NCI-H82 treated with DMSO at 0.1 percent for 48 hours (cell line): ENCODE results near the gene FCAR.
"Not testable (repeated sequence)": the region's sequence is repeated elsewhere in the genome, so short reads cannot be mapped to it uniquely, and the experiment has no call there.

ENCODE experiments used
- DNase-seq: peaks from one replicate; lab custom pipeline; 2025; ENCODE audit not compliant: unreplicated experiment; lab: John Stamatoyannopoulos, UW

Gene FCAR

GRCh38 chr19:54893406-54893805 lies 19.4 kb downstream of the FCAR start:
- DNase-seq: no peak

- not testable (repeated sequence) for DNase-seq
Observed at GRCh38 chr19:54894106-54894505, 20.1 kb downstream of the FCAR start.

DNA sequence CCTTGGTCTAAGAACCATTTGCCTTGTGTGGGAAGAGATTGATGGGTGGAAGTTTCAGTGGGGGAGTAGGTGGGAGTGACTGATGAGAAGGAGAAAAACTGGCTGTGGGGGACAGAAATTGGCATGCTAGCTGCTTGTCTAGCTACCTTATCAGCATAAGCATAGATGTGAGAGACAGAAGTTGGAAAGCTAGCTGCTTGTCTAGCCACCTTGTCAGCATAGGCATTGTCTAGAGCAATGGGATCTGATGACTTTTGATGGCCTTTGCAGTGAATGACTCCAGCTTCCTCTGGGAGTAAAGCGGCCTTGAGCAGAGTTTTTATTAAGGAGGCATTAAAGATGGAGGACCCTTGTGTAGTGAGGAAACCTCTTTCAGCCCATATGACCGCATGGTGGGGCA lies 22.0 kb downstream of the FCAR start:
- DNase-seq: no peak

DNA sequence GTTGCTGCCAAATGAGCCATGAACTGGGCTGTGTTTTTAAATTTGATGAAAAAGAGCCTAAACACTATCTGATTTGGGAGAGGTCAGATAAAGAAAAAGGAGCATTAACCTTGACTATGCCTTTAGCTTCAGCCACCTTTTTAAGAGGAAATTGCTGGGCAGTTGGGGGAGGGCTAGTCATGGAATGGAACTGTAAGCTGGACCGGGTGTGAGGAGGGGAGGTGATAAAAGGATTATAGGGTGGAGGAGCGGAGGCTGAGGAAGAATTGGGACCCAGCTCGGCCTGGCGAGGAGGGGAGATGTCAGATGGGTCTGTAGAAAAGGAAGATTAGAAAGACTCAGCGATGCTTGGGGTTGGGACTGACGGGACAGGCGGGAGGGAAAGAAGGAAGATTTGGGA lies 24.6 kb downstream of the FCAR start:
- DNase-seq: not testable (repeated sequence)

- DNase-seq: not testable (repeated sequence)
Observed at GRCh38 chr19:54899646-54900045, 25.6 kb downstream of the FCAR start.

GRCh38 chr19:54901153-54901552 lies 27.1 kb downstream of the FCAR start:
- not testable (repeated sequence) for DNase-seq

GRCh38 chr19:54902061-54902460 lies 28.0 kb downstream of the FCAR start:
- DNase-seq: no peak

- DNase-seq: no peak
Observed at GRCh38 chr19:54903303-54903702, 29.3 kb downstream of the FCAR start.

DNA sequence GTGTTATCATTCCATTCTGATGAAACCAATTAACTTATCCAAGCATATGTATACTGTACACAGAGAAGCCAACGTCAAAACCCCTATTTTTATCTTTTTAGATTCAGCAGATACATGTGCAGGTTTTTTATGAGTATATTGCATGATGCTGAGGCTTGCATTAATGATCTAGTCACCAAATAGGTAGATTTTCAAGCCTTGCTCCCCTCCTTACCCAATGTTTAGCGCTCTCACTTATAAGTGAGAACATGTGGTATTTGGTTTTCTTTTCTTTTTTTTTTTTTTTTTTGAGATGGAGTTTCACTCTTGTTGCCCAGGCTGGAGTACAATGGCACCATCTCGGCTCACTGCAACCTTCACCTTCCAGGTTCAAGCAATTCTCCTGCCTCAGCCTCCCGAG lies 30.2 kb downstream of the FCAR start:
- not testable (repeated sequence) for DNase-seq

DNA sequence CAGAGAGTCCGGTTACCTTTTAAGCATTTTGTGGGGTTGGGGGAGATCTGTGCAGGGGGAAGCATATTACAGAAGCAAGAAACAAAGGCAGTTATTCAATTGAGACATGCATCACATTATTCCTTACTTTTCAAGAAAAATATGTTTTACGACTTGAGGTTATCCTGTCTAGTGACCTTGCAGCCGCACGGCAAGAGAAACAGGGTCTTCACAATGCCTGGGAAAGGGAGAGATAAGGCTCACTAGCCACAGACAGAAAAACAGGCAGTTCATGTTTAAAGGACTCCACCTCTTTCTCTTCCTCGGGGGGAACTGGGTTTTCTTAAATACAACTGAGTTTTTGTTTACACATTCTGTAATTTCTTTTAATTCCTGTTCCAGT lies 31.4 kb downstream of the FCAR start:
- no peak for DNase-seq

GRCh38 chr19:54905803-54906511 lies 31.9 kb downstream of the FCAR start, which contains the start of gene NCR1:
NCR1 (plus strand) TSS chr19:54906148; CDS start chr19:54906188, 40 bp downstream.
- DNase-seq: no peak

GRCh38 chr19:54906819-54907218 lies 32.8 kb downstream of the FCAR start:
- no peak for DNase-seq

DNA sequence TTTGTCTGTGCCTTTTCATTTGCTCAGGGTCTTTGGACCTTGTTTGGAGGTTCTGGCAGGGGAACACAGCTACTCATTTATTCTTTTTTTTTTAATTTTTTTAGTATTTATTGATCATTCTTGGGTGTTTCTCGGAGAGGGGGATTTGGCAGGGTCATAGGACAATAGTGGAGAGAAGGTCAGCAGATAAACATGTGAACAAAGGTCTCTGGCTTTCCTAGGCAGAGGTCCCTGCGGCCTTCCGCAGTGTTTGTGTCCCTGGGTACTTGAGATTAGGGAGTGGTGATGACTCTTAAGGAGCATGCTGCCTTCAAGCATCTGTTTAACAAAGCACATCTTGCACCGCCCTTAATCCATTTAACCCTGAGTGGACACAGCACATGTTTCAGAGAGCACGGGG lies 33.9 kb downstream of the FCAR start:
- DNase-seq: not testable (repeated sequence)

- DNase-seq: no peak
Observed at GRCh38 chr19:54916822-54917221, 42.8 kb downstream of the FCAR start.

- no peak for DNase-seq
Observed at GRCh38 chr19:54918499-54918898, 44.5 kb downstream of the FCAR start.

DNA sequence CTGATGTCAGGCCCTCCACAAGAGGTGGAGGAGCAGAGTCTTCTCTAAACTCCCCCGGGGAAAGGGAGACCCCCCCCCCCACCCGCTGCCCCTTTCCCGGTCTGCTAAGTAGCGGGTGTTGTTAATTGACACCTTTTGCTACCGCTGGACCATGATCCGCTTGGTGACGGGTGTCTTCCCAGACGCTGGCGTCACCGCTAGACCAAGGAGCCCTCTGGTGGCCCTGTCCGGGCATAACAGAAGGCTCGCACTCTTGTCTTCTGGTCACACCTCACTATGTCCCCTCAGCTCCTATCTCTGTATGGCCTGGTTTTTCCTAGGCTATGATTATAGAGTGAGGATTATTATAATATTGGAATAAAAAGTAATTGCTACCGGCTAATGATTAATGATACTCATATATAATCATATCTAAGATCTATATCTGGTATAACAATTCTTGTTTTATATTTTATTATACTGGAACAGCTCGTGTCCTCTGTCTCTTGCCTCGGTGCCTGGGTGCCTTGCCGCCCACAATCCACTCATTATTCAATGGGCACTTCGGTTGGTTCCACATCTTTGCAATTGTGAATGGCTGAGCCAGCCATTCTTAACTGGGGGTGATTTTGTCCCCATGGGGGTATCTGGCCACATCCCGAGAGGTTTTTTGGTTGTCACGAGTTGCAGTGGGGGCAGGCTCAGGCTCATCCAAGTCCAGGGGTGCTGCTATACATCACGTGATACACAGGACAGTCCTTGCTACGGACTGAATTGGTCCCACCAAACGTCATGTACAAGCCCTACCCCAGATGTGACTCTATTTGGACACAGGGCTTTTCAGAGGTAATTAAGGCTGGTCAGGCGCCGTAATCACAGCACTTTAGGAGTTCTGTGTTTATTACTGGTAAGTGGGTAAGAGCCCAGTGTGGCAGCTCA lies 45.9 kb downstream of the FCAR start:
- DNase-seq: not testable (repeated sequence)

DNA sequence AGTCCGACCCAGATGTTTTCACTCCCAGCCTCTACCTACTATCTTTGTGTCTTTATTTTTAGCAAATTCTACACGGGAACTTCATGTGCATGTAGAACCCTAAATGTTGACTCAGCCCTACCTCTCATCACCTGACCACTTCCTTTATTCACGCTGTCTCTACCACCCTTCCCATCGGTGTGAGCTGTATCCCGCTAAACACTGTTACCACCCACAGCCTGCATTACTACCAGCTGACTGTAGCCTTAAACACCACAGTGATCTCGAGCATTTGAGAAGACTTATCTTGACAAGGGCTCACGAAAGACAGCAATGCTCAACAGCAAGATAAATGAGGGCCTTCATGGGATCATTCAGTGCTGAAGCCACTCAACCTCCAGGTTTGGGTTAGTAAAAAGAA lies 47.0 kb downstream of the FCAR start:
- no peak for DNase-seq

DNA sequence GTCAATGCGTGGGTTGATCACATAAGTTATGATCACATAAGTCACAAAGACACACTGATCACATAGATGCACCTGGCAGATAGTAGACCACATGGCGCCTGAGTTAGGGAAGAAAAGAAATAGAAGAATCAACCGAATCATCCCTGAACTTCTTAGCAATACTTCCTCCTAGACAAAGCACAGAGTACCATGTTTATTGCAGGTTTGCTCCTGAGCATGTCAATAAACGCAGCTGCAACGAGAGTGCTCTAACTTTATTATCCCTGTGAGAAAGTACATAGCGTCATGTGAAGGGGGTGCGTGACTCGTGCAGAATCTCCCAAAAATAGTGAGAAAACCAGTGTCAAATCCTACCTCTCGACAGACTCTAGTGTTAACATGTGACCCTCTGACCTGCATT lies 49.2 kb downstream of the FCAR start:
- no peak for DNase-seq

GRCh38 chr19:54928299-54928698 lies 54.3 kb downstream of the FCAR start:
- DNase-seq: no peak

GRCh38 chr19:54937926-54938325 lies 63.9 kb downstream of the FCAR start:
- no peak for DNase-seq

DNA sequence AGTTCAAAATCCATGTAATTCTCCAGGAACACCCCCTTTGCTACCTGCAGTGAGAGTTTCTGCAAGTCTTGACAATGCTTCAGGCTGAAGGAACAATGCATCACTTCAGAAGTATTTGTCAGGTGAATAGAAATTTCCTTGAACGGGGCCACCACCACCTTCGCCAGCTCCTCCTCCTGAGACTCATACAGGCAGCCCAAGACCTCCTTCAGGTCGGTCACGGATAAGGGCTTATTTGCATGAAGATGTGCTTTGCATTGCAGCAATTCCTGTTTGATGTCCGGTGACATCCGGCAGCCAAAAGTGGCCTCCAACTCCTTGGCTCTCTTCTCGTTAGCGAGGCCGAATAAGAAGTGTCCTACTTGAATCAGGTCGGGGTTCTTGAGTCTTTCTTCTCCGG lies 64.9 kb downstream of the FCAR start:
- no peak for DNase-seq

GRCh38 chr19:54939538-54939937 lies 65.5 kb downstream of the FCAR start:
- DNase-seq: not testable (repeated sequence)
